OCI-LY1 (cell line): ENCODE measurements around the gene LSMEM2.

Experiments
- H2AFZ ChIP-seq: fragments of 200-600 bp; sonication (generic), shearing (Covaris generic); 2 replicates; pipeline ENCODE4 v1.6.0; 2014; ENCODE audit warnings: antibody characterized with exemption, mild to moderate bottlenecking, low read length
- H3F3A ChIP-seq: fragments of 200-600 bp; sonication (generic), shearing (Covaris generic); 2 replicates; pipeline ENCODE4 v1.6.0; 2014; ENCODE audit warnings: mild to moderate bottlenecking, antibody characterized with exemption, low read length, moderate library complexity; ENCODE audit not compliant: insufficient read depth
- H3K27ac ChIP-seq: fragments of 200-600 bp; sonication (generic); 2 replicates; pipeline ENCODE4 v1.5.1; 2014; ENCODE audit warnings: low read length, mixed run types, mild to moderate bottlenecking, low read depth; ENCODE audit not compliant: poor library complexity, severe bottlenecking
- H3K27me3 ChIP-seq: fragments of 200-600 bp; sonication (generic); 2 replicates; pipeline ENCODE4 v1.6.0; 2014; ENCODE audit warnings: antibody characterized with exemption, mild to moderate bottlenecking, low read length, moderate library complexity; ENCODE audit not compliant: insufficient read depth
- H3K36me3 ChIP-seq: fragments of 200-600 bp; sonication (generic); 2 replicates; pipeline ENCODE4 v1.6.1; 2014; ENCODE audit warnings: mild to moderate bottlenecking, antibody characterized with exemption, low read length, moderate library complexity, mixed read lengths; ENCODE audit not compliant: insufficient read depth
- H3K4me1 ChIP-seq: fragments of 200-600 bp; sonication (generic); 2 replicates; pipeline ENCODE4 v1.5.1; 2014; ENCODE audit warnings: mild to moderate bottlenecking, low read length, moderate library complexity; ENCODE audit not compliant: insufficient read depth, severe bottlenecking
- H3K4me2 ChIP-seq: fragments of 200-600 bp; sonication (generic), shearing (Covaris generic); 2 replicates; pipeline ENCODE4 v1.6.1; 2014; ENCODE audit warnings: low read length
- H3K4me3 ChIP-seq: fragments of 200-600 bp; sonication (generic); 2 replicates; pipeline ENCODE4 v1.5.1; 2014; ENCODE audit warnings: low read length, low read depth, mild to moderate bottlenecking, mixed read lengths; ENCODE audit not compliant: poor library complexity, severe bottlenecking
- H3K79me2 ChIP-seq: fragments of 200-600 bp; shearing (Covaris generic); 2 replicates; pipeline ENCODE4 v1.6.1; 2016; ENCODE audit warnings: mixed run types, low read length, mixed read lengths; ENCODE audit not compliant: insufficient read depth
- H3K9ac ChIP-seq: fragments of 200-600 bp; sonication (generic), shearing (Covaris generic); 2 replicates; pipeline ENCODE4 v1.6.1; 2014; ENCODE audit warnings: mild to moderate bottlenecking, low read length, mixed read lengths
- H3K9me2 ChIP-seq: fragments of 200-600 bp; sonication (generic), shearing (Covaris generic); 2 replicates; pipeline ENCODE4 v1.6.1; 2014; ENCODE audit warnings: low read depth, mild to moderate bottlenecking, low read length, mixed read lengths
- H3K9me3 ChIP-seq: fragments of 200-600 bp; shearing (Covaris generic); 2 replicates; pipeline ENCODE4 v1.6.1; 2014; ENCODE audit warnings: low read length, mixed read lengths
- H4K20me1 ChIP-seq: fragments of 200-600 bp; sonication (generic), shearing (Covaris generic); 2 replicates; pipeline ENCODE4 v1.6.0; 2016; ENCODE audit warnings: mild to moderate bottlenecking, low read length; ENCODE audit not compliant: insufficient read depth
- EZH2 ChIP-seq: fragments of 200-600 bp; sonication (generic), shearing (Covaris generic); IDR thresholded peaks from 2 replicates; pipeline ENCODE4 v1.8.0; 2017; ENCODE audit warnings: borderline replicate concordance, mixed run types, mild to moderate bottlenecking, antibody characterized with exemption, low read length, moderate library complexity, mixed read lengths
- TF ChIP-seq, protein P1 (sequence below): fragments of 200-600 bp; sonication (generic), shearing (Covaris generic); IDR thresholded peaks from 2 replicates; pipeline ENCODE4 v1.5.1; 2017; ENCODE audit warnings: mild to moderate bottlenecking, antibody characterized with exemption, low read length, moderate library complexity, mixed read lengths

LSMEM2 gene

DNA sequence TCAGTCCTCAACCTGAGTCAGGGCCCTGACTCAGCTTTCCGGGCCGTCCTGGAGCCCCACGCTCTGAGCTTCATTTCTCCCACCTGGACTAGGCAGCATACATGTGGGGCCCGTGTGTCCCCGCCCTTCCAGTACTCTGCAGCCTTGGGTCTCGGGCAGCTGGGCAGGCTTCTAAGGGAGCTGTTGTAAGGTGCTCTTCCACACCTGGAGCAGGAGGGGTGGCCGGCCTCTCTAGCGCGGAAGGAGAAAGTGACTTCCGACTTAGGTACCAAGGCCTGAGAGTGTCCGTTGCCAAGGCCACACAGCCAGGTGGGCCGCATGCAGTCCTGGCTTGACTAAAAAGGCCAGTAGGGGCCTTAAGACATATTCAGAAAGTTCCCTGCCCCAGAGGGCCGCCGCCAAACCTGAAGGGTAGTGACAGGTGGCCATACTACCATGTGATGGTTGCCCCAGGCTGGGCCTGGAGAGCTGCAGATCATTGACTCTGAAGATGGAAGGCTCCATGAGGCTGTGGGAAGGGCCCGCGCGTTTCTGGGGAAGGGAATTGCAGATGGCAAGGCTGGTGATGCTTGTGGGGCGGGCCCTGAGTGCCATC lies 19.4 kb upstream of the LSMEM2 start:
- peak overlapping the region; percentile 16 for H3K27ac ChIP-seq
- H3K4me3 ChIP-seq, result peak overlapping the region; percentile 42
- H3K4me1 ChIP-seq, result peaks cover 13% of the 10 kb centered on the region
- no peak for TF ChIP-seq EZH2
- TF ChIP-seq, protein P1, sequence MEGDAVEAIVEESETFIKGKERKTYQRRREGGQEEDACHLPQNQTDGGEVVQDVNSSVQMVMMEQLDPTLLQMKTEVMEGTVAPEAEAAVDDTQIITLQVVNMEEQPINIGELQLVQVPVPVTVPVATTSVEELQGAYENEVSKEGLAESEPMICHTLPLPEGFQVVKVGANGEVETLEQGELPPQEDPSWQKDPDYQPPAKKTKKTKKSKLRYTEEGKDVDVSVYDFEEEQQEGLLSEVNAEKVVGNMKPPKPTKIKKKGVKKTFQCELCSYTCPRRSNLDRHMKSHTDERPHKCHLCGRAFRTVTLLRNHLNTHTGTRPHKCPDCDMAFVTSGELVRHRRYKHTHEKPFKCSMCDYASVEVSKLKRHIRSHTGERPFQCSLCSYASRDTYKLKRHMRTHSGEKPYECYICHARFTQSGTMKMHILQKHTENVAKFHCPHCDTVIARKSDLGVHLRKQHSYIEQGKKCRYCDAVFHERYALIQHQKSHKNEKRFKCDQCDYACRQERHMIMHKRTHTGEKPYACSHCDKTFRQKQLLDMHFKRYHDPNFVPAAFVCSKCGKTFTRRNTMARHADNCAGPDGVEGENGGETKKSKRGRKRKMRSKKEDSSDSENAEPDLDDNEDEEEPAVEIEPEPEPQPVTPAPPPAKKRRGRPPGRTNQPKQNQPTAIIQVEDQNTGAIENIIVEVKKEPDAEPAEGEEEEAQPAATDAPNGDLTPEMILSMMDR, result no peak
- H3K79me2 ChIP-seq, result no peaks in the 10 kb centered on the region
- H3K36me3 ChIP-seq, result peaks cover 40% of the 10 kb centered on the region
- no peak overlapping the region; the same call in 1 of the 2 replicates for H3K9ac ChIP-seq
- H3K27me3 ChIP-seq, result no peaks in the 10 kb centered on the region
- no peak overlapping the region for H2AFZ ChIP-seq
- no peaks in the 10 kb centered on the region for H4K20me1 ChIP-seq
- H3F3A ChIP-seq, result no peaks in the 10 kb centered on the region
- no peaks in the 10 kb centered on the region for H3K9me3 ChIP-seq
- peak overlapping the region; percentile 51 for H3K4me2 ChIP-seq
- H3K9me2 ChIP-seq, result no peaks in the 10 kb centered on the region

DNA sequence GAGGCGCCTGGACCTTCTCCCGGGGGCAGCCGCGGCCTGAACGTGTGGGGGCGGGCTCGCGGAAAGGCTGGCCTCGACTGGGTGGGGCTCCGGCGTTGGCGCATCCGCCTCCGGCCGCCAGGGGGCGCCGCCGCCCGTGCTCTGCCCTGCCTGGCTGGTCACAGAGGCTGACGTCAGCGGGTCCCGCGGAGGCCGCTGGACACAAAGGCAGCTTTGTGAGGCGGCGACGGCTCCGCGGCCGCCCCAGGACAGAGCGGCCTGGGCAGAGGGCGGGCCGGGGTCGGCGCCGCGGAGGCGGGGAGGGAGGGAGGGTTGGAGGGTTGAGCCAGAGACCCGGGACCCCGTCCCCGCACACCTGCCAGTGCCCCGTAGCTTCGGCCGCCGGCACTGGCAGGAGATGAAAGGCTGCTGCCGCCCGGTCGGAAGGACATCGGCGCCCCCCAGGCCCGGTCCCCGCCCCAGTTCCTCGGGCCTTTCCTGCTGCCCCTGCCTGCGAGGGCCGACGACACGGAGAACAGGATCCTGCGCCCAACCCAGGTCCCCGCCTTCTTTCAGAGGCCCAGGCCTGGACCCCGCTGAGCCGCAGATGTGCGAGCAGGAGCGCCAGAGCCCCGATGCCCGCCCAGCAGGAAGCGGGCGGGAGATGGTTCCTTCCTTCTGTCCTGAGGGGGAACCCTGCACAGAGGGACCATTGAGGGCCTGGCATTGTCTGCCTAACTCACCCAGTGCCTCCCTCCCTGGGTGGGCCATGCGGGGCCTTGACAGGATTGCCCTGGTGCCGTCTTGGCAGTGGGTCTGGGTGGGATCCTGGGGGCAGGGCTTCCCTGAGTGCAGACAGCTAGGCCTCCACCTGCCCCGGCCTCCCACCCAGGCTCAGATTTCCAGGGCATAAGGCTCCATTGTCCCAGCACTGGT lies 18.6 kb upstream of the LSMEM2 start:
- H3K9ac ChIP-seq, result peak overlapping the region; percentile 19; the same call in 1 of the 2 replicates
- H3K79me2 ChIP-seq, result no peaks in the 10 kb centered on the region
- peak overlapping the region; percentile 42 for H3K4me3 ChIP-seq
- no peaks in the 10 kb centered on the region for H3F3A ChIP-seq
- no peaks in the 10 kb centered on the region for H3K9me2 ChIP-seq
- H4K20me1 ChIP-seq, result no peaks in the 10 kb centered on the region
- no peaks in the 10 kb centered on the region for H3K9me3 ChIP-seq
- TF ChIP-seq, protein P1, result peak; percentile 89
- TF ChIP-seq EZH2, result no peak
- H2AFZ ChIP-seq, result no peak overlapping the region
- H3K4me1 ChIP-seq, result peaks cover 13% of the 10 kb centered on the region
- H3K27me3 ChIP-seq, result no peaks in the 10 kb centered on the region
- H3K27ac ChIP-seq, result no peak overlapping the region
- peaks cover 35% of the 10 kb centered on the region for H3K36me3 ChIP-seq
- H3K4me2 ChIP-seq, result peak overlapping the region; percentile 51

DNA sequence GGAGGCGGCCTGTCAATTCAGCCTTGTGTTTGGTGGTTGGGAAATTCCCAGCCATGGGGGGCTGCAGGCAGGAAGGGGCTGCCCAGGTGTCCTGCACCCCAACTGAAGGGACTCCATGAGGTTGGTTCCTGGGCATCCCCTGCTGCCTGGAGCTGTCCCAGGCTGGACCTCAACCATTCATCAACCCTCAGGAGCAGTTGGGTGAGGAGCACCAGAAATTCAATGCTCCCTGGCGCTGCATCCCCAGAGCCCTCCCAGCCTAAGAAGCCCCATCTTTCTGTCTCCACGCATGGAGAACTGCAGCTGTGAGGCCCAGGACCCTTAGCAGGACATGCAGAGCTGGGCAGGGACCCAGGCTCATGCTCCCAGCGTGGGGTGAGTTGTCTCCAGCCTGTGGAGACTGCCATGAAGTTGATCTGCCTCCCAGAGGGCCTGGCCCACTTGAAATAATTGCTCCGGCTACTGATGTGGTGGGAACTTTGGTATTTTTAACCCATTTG lies 17.9 kb upstream of the LSMEM2 start:
- H3K4me1 ChIP-seq, result peaks cover 13% of the 10 kb centered on the region

More for the DNA sequence above, 17.9 kb upstream of the LSMEM2 start:
- no peak overlapping the region for H3K9ac ChIP-seq
- H3F3A ChIP-seq, result no peaks in the 10 kb centered on the region
- no peaks in the 10 kb centered on the region for H3K27me3 ChIP-seq
- H3K4me2 ChIP-seq, result no peak overlapping the region
- H3K27ac ChIP-seq, result no peak overlapping the region
- no peak overlapping the region for H3K4me3 ChIP-seq
- TF ChIP-seq EZH2, result no peak
- TF ChIP-seq, protein P1, result no peak
- H3K36me3 ChIP-seq, result peaks cover 32% of the 10 kb centered on the region
- no peaks in the 10 kb centered on the region for H3K79me2 ChIP-seq
- no peaks in the 10 kb centered on the region for H3K9me2 ChIP-seq
- no peaks in the 10 kb centered on the region for H3K9me3 ChIP-seq
- H4K20me1 ChIP-seq, result no peaks in the 10 kb centered on the region
- no peak overlapping the region for H2AFZ ChIP-seq
